H1 (cell line): ENCODE data around the gene SMAD6. TPM values are rescaled to one million over a fixed set of nuclear protein-coding genes. Genes with fewer than 3 reads are reported as not detected.

Experiments
- ASH2L ChIP-seq: fragments of 200-600, 300-600 bp; sonication (generic); IDR thresholded peaks from one replicate; pipeline ENCODE4 v1.7.1; 2017; ENCODE audit warnings: low read length
- BCL11A ChIP-seq, 2 experiments: IDR thresholded peaks; one replicate each; pipeline ENCODE4 v1.6.1; 2011; ENCODE audit warnings: low read depth in 2 of 2, low read length in 2 of 2, mild to moderate bottlenecking in 2 of 2
- CEBPB ChIP-seq: IDR thresholded peaks from 2 replicates; pipeline ENCODE4 v1.6.1; 2012; ENCODE audit warnings: low read depth, low read length
- CREB1 ChIP-seq: IDR thresholded peaks from 2 replicates; pipeline ENCODE4 v1.6.1; 2012; ENCODE audit warnings: inconsistent platforms
- CTBP2 ChIP-seq: IDR thresholded peaks from 2 replicates; pipeline ENCODE4 v1.7.0; 2011; ENCODE audit warnings: borderline replicate concordance, mild to moderate bottlenecking, moderate library complexity, mixed read lengths, low read length; ENCODE audit not compliant: insufficient read depth, insufficient read length
- EP300 ChIP-seq, 2 experiments: IDR thresholded peaks; 1 replicate in 1 of 2; 2 replicates in 1 of 2; pipeline ENCODE4 v1.6.1; 2011 to 2012; ENCODE audit warnings: low read depth in 2 of 2, low read length in 2 of 2, mild to moderate bottlenecking in 2 of 2, borderline replicate concordance in 1 of 2, inconsistent platforms in 1 of 2, moderate library complexity in 1 of 2
- HDAC2 ChIP-seq, 2 experiments: fragments of 300-600 bp in 1 of 2; sonication (generic) in 1 of 2; IDR thresholded peaks; 2 replicates each; pipeline ENCODE4 v1.6.1; 2011 to 2012; ENCODE audit warnings: low read depth in 2 of 2, low read length in 2 of 2, mild to moderate bottlenecking in 2 of 2, moderate library complexity in 2 of 2, borderline replicate concordance in 1 of 2, inconsistent platforms in 1 of 2
- NANOG ChIP-seq: IDR thresholded peaks from 2 replicates; pipeline ENCODE4 v1.6.1; 2011; ENCODE audit warnings: low read length, low read depth, mild to moderate bottlenecking, inconsistent platforms; ENCODE audit not compliant: insufficient read depth, poor library complexity, severe bottlenecking
- NRF1 ChIP-seq: IDR thresholded peaks from 2 replicates; pipeline ENCODE4 v1.6.1; 2011; ENCODE audit warnings: mild to moderate bottlenecking, low read depth, low read length, improper control_type of control experiment
- PHF8 ChIP-seq: fragments of 200-600 bp; sonication (generic); conservative IDR thresholded peaks from 2 replicates; pipeline ENCODE4 v1.7.1; 2012; ENCODE audit warnings: low read depth, mild to moderate bottlenecking, inconsistent platforms, low read length, moderate library complexity
- RAD21 ChIP-seq, 2 experiments: IDR thresholded peaks in 1 of 2; conservative IDR thresholded peaks in 1 of 2; 2 replicates each; pipeline ENCODE4 v1.6.1; 2011; ENCODE audit warnings: low read depth in 2 of 2, low read length in 2 of 2, improper control_type of control experiment in 1 of 2, inconsistent platforms in 1 of 2, mild to moderate bottlenecking in 1 of 2, moderate library complexity in 1 of 2
- SIX5 ChIP-seq: IDR thresholded peaks from 2 replicates; pipeline ENCODE4 v1.6.1; 2011; ENCODE audit warnings: mild to moderate bottlenecking, low read depth, low read length
- SP1 ChIP-seq: IDR thresholded peaks from 2 replicates; pipeline ENCODE4 v1.6.1; 2011; ENCODE audit warnings: low read depth, low read length
- TAF1 ChIP-seq: IDR thresholded peaks from 2 replicates; pipeline ENCODE4 v1.6.1; 2011; ENCODE audit warnings: mild to moderate bottlenecking, low read depth, low read length
- TBP ChIP-seq: IDR thresholded peaks from 2 replicates; pipeline ENCODE4 v1.6.1; 2011; ENCODE audit warnings: low read depth, low read length, improper control_type of control experiment
- ZNF274 ChIP-seq: IDR thresholded peaks from 2 replicates; pipeline ENCODE4 v1.7.0; 2012; ENCODE audit warnings: low read length, borderline replicate concordance; ENCODE audit errors: extremely low read depth
- polyA plus RNA-seq, 7 experiments: library from polyadenylated mRNA; depleted of rRNA in 3 of 7; stranded (reverse) in 5 of 7; unstranded in 2 of 7; fragments of >200 nt in 5 of 7; fragments of 200-250 nt in 2 of 7; gene quantifications; 1 replicate in 5 of 7; 2 replicates in 1 of 7; 4 replicates in 1 of 7; pipeline versions ENCODE4 v1.2.1 to v1.2.3, GENCODE V29; 2011 to 2013; ENCODE audit warnings: missing spikeins in 2 of 7, mixed read lengths in 2 of 7
- total RNA-seq: library from RNA; stranded (reverse); fragmentation: NEBNext Ultra II Directional; extraction: Animal tissue kit (Norgen Biotek cat#: 25700); gene quantifications from 2 replicates; pipeline ENCODE4 v1.2.1, GENCODE V29; 2021
- TF ChIP-seq, protein P1 (sequence below): IDR thresholded peaks from 2 replicates; pipeline ENCODE4 v1.6.1; 2012; ENCODE audit warnings: low read length, inconsistent platforms
- TF ChIP-seq, protein P2 (sequence below): IDR thresholded peaks from 2 replicates; pipeline ENCODE4 v1.6.1; 2011; ENCODE audit warnings: low read depth, mild to moderate bottlenecking, low read length; ENCODE audit not compliant: insufficient read depth
- TF ChIP-seq, protein P3 (sequence below): IDR thresholded peaks from 2 replicates; pipeline ENCODE4 v1.6.1; 2011; ENCODE audit warnings: low read length, improper control_type of control experiment

Gene SMAD6
- total and polyA plus RNA-seq, 2 of the 8 experiments (the other 6 are each of a cell fraction or from before 2014, with no cell fraction given) = 1.8 to 7.0 TPM

DNA sequence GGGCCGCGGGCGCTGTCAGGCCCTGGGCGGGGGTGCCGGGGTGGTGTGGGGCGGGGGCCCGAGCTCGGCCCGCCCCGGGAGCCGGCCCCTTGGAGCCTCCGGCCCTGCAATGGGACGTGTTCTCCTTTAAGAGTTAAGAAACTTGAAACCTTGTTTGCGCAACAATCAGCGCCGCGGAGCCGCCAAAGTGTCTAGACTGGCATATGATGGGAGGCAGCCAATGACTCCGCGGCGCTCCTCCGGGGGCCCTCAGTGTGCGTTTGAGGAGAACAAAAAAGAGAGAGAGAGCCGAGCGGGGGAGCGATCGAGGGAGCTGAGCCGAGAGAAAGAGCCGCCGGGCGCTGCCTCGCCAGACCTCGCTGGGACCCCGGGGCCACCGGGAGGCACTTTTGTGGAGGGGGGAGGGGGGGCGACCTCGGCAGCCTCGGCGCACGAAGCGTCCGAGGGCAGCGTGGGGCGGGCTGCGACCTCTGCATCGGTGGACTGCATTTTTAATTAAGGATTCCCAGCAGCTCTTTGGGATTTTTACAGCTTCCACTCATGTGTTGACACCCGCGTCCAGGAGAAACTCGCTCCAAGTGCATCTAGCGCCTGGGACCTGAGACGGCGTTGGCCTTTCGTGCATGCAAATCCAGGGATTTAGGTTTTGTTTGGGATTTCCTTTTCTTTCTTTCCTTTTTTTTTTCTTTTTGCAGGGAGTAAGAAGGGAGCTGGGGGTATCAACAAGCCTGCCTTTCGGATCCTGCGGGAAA, at the start of gene SMAD6 (continued):
- TF ChIP-seq, protein P1, sequence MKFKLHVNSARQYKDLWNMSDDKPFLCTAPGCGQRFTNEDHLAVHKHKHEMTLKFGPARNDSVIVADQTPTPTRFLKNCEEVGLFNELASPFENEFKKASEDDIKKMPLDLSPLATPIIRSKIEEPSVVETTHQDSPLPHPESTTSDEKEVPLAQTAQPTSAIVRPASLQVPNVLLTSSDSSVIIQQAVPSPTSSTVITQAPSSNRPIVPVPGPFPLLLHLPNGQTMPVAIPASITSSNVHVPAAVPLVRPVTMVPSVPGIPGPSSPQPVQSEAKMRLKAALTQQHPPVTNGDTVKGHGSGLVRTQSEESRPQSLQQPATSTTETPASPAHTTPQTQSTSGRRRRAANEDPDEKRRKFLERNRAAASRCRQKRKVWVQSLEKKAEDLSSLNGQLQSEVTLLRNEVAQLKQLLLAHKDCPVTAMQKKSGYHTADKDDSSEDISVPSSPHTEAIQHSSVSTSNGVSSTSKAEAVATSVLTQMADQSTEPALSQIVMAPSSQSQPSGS = no peak
- TF ChIP-seq CREB1 (peak; percentile 47), TBP (peak; percentile 23; the same call in 1 of the 2 replicates), BCL11A (IDR thresholded peaks at IDR 0.05; ENCODE audit: low read depth in 2 of 2, low read length in 2 of 2) (no peak), NRF1 (no peak), EP300 (IDR thresholded peaks at IDR 0.05; ENCODE audit: borderline replicate concordance in 1 of 2, low read depth in 2 of 2, low read length in 2 of 2) (0 out of 3 replicates have a peak, but pooled peaks of 1 of the 2 experiments have one; percentile 26), CTBP2 (peak; percentile 40), PHF8 (0 out of 2 replicates have a peak, but pooled peaks have one; percentile 21), HDAC2 (IDR thresholded peaks at IDR 0.05; ENCODE audit: borderline replicate concordance in 1 of 2, low read depth in 2 of 2, low read length in 2 of 2) (no peak), RAD21 (IDR thresholded peaks at IDR 0.05 in 1 of 2, conservative IDR thresholded peaks at IDR 0.05 in 1 of 2; ENCODE audit: low read depth in 2 of 2, low read length in 2 of 2) (peak in 1 of 2 experiments; percentile 15; a peak in 1 of 4 replicates), SP1 (no peak), NANOG (peak; percentile 67), ZNF274 (no peak), ASH2L (peak; percentile 9), SIX5 (0 out of 2 replicates have a peak, but pooled peaks have one; percentile 22), TAF1 (peak; percentile 52; the same call in 1 of the 2 replicates), CEBPB (peak; percentile 100)
- TF ChIP-seq, protein P2, sequence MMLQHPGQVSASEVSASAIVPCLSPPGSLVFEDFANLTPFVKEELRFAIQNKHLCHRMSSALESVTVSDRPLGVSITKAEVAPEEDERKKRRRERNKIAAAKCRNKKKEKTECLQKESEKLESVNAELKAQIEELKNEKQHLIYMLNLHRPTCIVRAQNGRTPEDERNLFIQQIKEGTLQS = 0 out of 2 replicates have a peak, but pooled peaks have one; percentile 41
- TF ChIP-seq, protein P3, sequence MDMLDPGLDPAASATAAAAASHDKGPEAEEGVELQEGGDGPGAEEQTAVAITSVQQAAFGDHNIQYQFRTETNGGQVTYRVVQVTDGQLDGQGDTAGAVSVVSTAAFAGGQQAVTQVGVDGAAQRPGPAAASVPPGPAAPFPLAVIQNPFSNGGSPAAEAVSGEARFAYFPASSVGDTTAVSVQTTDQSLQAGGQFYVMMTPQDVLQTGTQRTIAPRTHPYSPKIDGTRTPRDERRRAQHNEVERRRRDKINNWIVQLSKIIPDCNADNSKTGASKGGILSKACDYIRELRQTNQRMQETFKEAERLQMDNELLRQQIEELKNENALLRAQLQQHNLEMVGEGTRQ = peak; percentile 74
